Astrocyte of the cerebellum (primary cell): ENCODE data around the gene CLCN7.
"Not testable (repeated sequence)": the region's sequence is repeated elsewhere in the genome, so short reads cannot be mapped to it uniquely, and the experiment has no call there.

Source experiments
- DNase-seq: peaks from one replicate; pipeline ENCODE4 v3.0.0-alpha.2; 2011; ENCODE audit warnings: low read depth
- H3K4me3 ChIP-seq: 2 replicates; pipeline ENCODE4 v1.5.1; 2011; ENCODE audit warnings: mild to moderate bottlenecking, low read depth, low read length, moderate library complexity
- in situ Hi-C: cut with HindIII; loops from 2 replicates; pipeline ENCODE4 v1.10.0; 2017; ENCODE audit warnings: low sequenced_read_pairs
- TF ChIP-seq, protein P1 (sequence below): IDR thresholded peaks from 2 replicates; pipeline ENCODE4 v1.5.1; 2012; ENCODE audit warnings: low read length, low read depth, moderate library complexity, mild to moderate bottlenecking; ENCODE audit errors: missing control alignments

CLCN7 gene

DNA sequence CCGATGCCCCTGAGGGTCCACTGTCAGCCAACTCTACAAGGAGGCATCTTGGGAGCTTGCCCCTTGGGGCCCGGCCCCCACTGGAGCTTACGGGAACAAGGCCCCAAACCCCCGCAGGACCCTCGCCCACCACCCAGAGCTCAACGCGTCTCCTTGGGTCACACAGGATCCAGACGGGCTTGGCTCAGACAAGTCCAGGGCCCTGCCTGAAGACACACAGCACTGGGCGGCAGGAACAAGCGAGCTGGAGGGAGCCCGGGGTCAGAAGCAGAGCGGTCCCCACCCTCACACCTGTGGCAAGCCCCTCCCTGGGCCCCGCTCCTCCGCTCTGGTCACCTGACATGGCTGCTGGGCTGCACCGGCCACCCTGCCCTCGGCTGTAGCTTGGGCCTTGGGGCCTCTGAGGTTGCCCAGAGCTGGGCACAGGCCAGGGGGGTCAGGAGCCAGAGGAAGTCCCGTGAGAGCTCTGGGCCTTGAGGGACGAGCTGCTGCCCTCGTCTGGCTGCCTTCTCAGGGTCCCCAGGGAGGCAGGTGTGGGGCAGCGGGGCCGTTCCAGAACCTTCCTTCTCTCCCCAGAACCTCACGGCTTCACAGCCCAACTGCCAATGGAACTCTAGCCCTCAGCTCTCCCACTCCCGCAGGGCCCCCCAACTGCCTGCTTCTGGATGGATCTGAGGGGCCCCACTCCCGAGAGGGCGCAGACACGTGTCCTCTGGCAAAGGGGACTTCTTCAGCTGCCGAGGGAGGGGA is 30.7 kb downstream of the CLCN7 start, which contains the start of gene CCDC154:
CCDC154 (minus strand) TSS at position 577 of the 750 bp plus-strand sequence; CDS start at position 343, 234 bp downstream.
- TF ChIP-seq, protein P1, sequence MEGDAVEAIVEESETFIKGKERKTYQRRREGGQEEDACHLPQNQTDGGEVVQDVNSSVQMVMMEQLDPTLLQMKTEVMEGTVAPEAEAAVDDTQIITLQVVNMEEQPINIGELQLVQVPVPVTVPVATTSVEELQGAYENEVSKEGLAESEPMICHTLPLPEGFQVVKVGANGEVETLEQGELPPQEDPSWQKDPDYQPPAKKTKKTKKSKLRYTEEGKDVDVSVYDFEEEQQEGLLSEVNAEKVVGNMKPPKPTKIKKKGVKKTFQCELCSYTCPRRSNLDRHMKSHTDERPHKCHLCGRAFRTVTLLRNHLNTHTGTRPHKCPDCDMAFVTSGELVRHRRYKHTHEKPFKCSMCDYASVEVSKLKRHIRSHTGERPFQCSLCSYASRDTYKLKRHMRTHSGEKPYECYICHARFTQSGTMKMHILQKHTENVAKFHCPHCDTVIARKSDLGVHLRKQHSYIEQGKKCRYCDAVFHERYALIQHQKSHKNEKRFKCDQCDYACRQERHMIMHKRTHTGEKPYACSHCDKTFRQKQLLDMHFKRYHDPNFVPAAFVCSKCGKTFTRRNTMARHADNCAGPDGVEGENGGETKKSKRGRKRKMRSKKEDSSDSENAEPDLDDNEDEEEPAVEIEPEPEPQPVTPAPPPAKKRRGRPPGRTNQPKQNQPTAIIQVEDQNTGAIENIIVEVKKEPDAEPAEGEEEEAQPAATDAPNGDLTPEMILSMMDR: no peak
- DNase-seq: no peak
- H3K4me3 ChIP-seq: no peak within 1 kb of the TSS
- in situ Hi-C loops: no loop called here

- H3K4me3 ChIP-seq: no peak overlapping the region
- no peak for DNase-seq
- TF ChIP-seq, protein P1: no peak
- in situ Hi-C loops: no loop called here
Observed at GRCh38 chr16:1443403-1443973, 31.3 kb downstream of the CLCN7 start.

GRCh38 chr16:1442697-1443096 is 32.1 kb downstream of the CLCN7 start:
- in situ Hi-C loops: no loop called here
- no peak overlapping the region for H3K4me3 ChIP-seq
- no peak for DNase-seq
- TF ChIP-seq, protein P1: no peak

DNA sequence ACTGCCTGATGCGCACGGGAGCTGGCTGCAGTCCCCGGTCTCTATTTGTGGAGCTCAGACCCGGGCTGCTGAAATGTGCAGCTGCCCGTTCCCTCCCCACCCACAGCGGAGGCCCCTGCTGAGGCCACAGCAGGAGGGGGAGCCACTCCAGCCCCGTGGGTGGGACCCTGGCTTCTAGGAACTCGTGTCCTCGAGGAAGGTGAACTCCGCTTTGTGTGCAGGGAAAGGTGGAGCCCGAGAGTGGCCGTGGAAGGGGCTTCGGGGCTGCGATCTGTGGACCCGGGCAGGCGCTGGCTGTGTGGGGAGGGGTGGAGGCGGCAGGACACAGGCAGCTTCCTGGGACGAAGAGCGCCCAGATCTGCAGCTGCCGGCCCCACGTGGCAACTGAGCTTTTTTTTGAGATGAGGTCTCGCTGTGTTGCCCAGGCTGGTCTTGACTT is 33.4 kb downstream of the CLCN7 start:
- in situ Hi-C loops: no loop called here
- H3K4me3 ChIP-seq: no peak overlapping the region
- DNase-seq: no peak
- TF ChIP-seq, protein P1: no peak

DNA sequence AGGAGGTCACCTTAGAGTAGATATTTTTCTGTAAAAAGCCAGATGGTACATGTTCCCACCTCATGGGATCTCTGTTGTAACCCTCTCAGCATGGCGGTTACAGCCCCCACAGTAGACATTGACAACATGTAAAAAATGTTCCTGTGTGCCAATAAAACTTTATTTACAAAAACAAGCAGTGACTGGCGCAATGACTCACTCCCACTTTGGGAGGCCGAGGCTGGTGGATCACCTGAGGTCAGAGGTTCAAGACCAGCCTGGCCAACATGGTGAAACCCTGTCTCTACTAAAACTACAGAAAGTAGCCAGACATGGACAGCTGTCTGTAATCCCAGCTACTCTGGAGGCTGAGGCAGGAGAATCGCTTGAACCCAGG is 35.1 kb downstream of the CLCN7 start:
- DNase-seq, H3K4me3 ChIP-seq, in situ Hi-C loops: not testable (repeated sequence)

GRCh38 chr16:1439058-1439698 is 35.6 kb downstream of the CLCN7 start:
- TF ChIP-seq, protein P1: no peak
- in situ Hi-C loops: no loop called here
- H3K4me3 ChIP-seq: no peak overlapping the region
- DNase-seq: no peak
